Astrocyte of the spinal cord (primary cell): ENCODE data around the gene TUBB1.

Experiments used
- DNase-seq: peaks from one replicate; pipeline ENCODE4 v3.0.0; 2011; ENCODE audit warnings: low read depth, low spot score
- H3K4me3 ChIP-seq: 2 replicates; pipeline ENCODE4 v1.5.1; 2011; ENCODE audit warnings: low read depth, mild to moderate bottlenecking, low read length, moderate library complexity
- CTCF ChIP-seq: IDR thresholded peaks from 2 replicates; pipeline ENCODE4 v1.5.1; 2012; ENCODE audit warnings: low read depth, mild to moderate bottlenecking, low read length, inconsistent platforms
- in situ Hi-C: cut with HindIII; loops from 2 replicates; pipeline ENCODE4 v1.10.0; 2017; ENCODE audit warnings: low sequenced_read_pairs

The TUBB1 gene

GRCh38 chr20:59005523-59006166 lies 13.6 kb upstream of the TUBB1 start:
- DNase-seq = no peak
- H3K4me3 ChIP-seq = peak overlapping the region; percentile 46
- no peak for TF ChIP-seq CTCF
- in situ Hi-C loops = no loop called here

GRCh38 chr20:59006167-59006863 lies 12.9 kb upstream of the TUBB1 start:
- H3K4me3 ChIP-seq = peak overlapping the region; percentile 46
- no peak for DNase-seq
- in situ Hi-C loops = no loop called here
- no peak for TF ChIP-seq CTCF

GRCh38 chr20:59006864-59007664 lies 12.2 kb upstream of the TUBB1 start, which contains the start of gene CTSZ:
CTSZ (minus strand) TSS chr20:59007254; CDS start chr20:59007128, 126 bp downstream.
- H3K4me3 ChIP-seq = peak within 1 kb of the TSS; percentile 46
- in situ Hi-C loops = no loop called here
- TF ChIP-seq CTCF = no peak
- no peak for DNase-seq

GRCh38 chr20:59007665-59008511 lies 11.3 kb upstream of the TUBB1 start:
- in situ Hi-C loops = no loop called here
- H3K4me3 ChIP-seq = no peak overlapping the region
- TF ChIP-seq CTCF = no peak
- no peak for DNase-seq

GRCh38 chr20:59008715-59009336 lies 10.4 kb upstream of the TUBB1 start:
- in situ Hi-C loops = no loop called here
- DNase-seq = no peak
- no peak overlapping the region for H3K4me3 ChIP-seq
- TF ChIP-seq CTCF = no peak
